ENCODE data around the gene RHBDL1. TPM values are rescaled to one million over a fixed set of nuclear protein-coding genes. Genes with fewer than 3 reads are reported as not detected.

RHBDL1 gene
- total and polyA plus RNA-seq, 9 of the 15 experiments (the other 6 are each of a cell fraction or from before 2014, with no cell fraction given): 0.03 to 5.6 (median 1.3) TPM; not detected in 1

GRCh38 chr16:636206-637080, 39.0 kb upstream of the RHBDL1 start, which contains the start of gene METTL26 (continued):
- TF ChIP-seq, protein P1, sequence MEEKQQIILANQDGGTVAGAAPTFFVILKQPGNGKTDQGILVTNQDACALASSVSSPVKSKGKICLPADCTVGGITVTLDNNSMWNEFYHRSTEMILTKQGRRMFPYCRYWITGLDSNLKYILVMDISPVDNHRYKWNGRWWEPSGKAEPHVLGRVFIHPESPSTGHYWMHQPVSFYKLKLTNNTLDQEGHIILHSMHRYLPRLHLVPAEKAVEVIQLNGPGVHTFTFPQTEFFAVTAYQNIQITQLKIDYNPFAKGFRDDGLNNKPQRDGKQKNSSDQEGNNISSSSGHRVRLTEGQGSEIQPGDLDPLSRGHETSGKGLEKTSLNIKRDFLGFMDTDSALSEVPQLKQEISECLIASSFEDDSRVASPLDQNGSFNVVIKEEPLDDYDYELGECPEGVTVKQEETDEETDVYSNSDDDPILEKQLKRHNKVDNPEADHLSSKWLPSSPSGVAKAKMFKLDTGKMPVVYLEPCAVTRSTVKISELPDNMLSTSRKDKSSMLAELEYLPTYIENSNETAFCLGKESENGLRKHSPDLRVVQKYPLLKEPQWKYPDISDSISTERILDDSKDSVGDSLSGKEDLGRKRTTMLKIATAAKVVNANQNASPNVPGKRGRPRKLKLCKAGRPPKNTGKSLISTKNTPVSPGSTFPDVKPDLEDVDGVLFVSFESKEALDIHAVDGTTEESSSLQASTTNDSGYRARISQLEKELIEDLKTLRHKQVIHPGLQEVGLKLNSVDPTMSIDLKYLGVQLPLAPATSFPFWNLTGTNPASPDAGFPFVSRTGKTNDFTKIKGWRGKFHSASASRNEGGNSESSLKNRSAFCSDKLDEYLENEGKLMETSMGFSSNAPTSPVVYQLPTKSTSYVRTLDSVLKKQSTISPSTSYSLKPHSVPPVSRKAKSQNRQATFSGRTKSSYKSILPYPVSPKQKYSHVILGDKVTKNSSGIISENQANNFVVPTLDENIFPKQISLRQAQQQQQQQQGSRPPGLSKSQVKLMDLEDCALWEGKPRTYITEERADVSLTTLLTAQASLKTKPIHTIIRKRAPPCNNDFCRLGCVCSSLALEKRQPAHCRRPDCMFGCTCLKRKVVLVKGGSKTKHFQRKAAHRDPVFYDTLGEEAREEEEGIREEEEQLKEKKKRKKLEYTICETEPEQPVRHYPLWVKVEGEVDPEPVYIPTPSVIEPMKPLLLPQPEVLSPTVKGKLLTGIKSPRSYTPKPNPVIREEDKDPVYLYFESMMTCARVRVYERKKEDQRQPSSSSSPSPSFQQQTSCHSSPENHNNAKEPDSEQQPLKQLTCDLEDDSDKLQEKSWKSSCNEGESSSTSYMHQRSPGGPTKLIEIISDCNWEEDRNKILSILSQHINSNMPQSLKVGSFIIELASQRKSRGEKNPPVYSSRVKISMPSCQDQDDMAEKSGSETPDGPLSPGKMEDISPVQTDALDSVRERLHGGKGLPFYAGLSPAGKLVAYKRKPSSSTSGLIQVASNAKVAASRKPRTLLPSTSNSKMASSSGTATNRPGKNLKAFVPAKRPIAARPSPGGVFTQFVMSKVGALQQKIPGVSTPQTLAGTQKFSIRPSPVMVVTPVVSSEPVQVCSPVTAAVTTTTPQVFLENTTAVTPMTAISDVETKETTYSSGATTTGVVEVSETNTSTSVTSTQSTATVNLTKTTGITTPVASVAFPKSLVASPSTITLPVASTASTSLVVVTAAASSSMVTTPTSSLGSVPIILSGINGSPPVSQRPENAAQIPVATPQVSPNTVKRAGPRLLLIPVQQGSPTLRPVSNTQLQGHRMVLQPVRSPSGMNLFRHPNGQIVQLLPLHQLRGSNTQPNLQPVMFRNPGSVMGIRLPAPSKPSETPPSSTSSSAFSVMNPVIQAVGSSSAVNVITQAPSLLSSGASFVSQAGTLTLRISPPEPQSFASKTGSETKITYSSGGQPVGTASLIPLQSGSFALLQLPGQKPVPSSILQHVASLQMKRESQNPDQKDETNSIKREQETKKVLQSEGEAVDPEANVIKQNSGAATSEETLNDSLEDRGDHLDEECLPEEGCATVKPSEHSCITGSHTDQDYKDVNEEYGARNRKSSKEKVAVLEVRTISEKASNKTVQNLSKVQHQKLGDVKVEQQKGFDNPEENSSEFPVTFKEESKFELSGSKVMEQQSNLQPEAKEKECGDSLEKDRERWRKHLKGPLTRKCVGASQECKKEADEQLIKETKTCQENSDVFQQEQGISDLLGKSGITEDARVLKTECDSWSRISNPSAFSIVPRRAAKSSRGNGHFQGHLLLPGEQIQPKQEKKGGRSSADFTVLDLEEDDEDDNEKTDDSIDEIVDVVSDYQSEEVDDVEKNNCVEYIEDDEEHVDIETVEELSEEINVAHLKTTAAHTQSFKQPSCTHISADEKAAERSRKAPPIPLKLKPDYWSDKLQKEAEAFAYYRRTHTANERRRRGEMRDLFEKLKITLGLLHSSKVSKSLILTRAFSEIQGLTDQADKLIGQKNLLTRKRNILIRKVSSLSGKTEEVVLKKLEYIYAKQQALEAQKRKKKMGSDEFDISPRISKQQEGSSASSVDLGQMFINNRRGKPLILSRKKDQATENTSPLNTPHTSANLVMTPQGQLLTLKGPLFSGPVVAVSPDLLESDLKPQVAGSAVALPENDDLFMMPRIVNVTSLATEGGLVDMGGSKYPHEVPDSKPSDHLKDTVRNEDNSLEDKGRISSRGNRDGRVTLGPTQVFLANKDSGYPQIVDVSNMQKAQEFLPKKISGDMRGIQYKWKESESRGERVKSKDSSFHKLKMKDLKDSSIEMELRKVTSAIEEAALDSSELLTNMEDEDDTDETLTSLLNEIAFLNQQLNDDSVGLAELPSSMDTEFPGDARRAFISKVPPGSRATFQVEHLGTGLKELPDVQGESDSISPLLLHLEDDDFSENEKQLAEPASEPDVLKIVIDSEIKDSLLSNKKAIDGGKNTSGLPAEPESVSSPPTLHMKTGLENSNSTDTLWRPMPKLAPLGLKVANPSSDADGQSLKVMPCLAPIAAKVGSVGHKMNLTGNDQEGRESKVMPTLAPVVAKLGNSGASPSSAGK (IDR thresholded peaks at IDR 0.05): no peak
- TF ChIP-seq ZNF408 (CRISPR knock-in tag; IDR thresholded peaks at IDR 0.05; ENCODE audit: low read depth) (no peak), RB1 (IDR thresholded peaks at IDR 0.05; ENCODE audit: low read depth) (peak; percentile 87), SRSF1 (IDR thresholded peaks at IDR 0.05; ENCODE audit: low read depth, low read length) (no peak), KLF6 (CRISPR knock-in tag; IDR thresholded peaks at IDR 0.05; ENCODE audit: borderline replicate concordance) (0 out of 2 replicates have a peak, but pooled peaks have one; percentile 42), FOXJ2 (tag; IDR thresholded peaks at IDR 0.05) (peak; percentile 67; the same call in 1 of the 2 replicates), E2F8 (IDR thresholded peaks at IDR 0.05; ENCODE audit: low read depth, partially characterized antibody) (peak; percentile 56), ZNF311 (CRISPR knock-in tag; IDR thresholded peaks at IDR 0.05) (no peak), ZNF644 (tag; IDR thresholded peaks at IDR 0.05; ENCODE audit: low read depth) (peak; percentile 88)
- TF ChIP-seq, protein P2, sequence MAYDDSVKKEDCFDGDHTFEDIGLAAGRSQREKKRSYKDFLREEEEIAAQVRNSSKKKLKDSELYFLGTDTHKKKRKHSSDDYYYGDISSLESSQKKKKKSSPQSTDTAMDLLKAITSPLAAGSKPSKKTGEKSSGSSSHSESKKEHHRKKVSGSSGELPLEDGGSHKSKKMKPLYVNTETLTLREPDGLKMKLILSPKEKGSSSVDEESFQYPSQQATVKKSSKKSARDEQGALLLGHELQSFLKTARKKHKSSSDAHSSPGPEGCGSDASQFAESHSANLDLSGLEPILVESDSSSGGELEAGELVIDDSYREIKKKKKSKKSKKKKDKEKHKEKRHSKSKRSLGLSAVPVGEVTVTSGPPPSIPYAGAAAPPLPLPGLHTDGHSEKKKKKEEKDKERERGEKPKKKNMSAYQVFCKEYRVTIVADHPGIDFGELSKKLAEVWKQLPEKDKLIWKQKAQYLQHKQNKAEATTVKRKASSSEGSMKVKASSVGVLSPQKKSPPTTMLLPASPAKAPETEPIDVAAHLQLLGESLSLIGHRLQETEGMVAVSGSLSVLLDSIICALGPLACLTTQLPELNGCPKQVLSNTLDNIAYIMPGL (CRISPR knock-in tag; IDR thresholded peaks at IDR 0.05): peak; percentile 97

All from K562 (cell line).